Anterior cingulate cortex (tissue), 58 donors: ENCODE data around the gene INSR.
A peak's percentile ranks its signal among the peaks of the same experiment; 100 is the strongest.
"Not testable (repeated sequence)": the region's sequence is repeated elsewhere in the genome, so short reads cannot be mapped to it uniquely, and the experiment has no call there.

Experiments used
- DNase-seq, 58 donors: peaks; one replicate each; lab custom pipeline; 2025; lab: John Stamatoyannopoulos, UW

Gene INSR

DNA sequence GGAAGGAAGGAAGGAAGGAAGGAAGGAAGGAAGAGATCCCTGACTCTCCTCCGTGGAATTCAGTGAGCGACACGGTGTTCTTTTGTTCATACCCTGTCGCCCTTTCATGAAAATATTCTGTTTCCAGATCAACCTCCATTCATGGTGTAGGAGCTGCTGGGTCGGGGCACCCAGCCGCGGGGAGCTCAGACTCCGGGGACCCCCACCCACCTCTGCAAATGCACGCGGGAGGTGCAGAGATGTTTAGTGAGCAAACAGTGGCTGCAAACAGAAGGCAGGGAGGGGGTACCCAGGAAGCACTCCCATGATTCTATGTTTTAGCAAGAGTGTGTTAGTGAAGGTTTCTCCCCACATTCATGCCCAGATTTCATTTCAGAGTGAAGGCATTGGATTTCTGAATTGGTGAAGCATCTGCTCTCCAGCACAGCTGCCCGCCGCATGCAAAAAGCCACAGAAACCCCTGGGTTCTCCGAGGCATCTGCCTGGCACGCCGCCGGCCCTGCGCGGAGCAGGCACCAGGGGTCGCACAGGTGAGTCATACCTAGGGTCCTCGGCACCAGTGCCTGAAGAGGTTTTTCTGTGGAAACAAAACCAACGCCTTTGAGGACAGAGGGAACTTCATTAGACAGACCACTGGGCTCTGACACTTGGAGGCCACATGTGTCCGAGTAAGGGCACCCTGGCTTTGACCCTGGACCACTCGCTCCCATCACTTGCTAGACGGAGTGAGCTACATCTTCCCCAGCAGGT, 144.1 kb downstream of the INSR start:
- no peak for DNase-seq

DNA sequence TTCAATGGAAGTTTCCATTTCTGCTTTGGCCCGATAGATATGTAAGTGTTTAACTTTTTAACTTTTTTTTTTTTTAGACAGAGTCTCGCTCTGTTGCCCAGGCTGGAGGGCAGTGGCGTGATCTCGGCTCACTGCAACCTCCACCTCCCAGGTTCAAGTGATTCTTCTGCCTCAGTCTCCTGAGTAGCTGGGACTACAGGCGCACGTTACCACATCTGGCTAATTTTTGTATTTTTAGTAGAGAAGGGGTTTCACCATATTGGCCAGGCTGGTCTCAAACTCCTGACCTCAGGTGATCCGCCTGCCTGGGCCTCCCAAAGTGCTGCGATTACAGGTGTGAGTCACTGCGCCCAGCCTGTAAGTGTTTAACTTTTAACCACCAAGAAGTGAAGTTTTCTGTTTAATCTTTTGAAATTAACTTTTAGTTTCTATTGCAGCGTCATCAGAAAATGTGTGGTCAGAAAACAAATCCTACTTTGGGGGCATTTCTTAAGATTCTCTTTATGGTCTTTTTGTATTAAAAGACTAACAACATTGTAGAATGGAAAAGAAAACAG, 147.0 kb downstream of the INSR start:
- not testable (repeated sequence) for DNase-seq

DNA sequence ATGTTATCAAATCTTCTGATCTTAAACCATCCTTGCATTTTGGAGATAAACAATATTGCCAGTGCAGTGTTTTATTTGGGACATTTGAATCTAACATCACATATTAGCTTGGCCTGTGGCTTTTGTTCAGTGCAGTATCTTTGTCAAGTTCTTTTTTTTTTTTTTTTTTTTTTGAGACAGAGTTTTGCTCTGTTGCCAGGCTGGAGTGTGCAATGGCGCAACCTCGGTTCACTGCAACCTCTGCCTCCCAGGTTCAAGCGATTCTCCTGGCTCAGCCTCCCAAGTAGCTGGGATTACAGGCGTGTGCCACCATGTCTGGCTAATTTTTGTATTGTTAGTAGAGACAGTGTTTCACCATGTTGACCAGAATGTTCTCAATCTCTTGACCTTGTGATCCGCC, 148.1 kb downstream of the INSR start:
- DNase-seq, result not testable (repeated sequence)

DNA sequence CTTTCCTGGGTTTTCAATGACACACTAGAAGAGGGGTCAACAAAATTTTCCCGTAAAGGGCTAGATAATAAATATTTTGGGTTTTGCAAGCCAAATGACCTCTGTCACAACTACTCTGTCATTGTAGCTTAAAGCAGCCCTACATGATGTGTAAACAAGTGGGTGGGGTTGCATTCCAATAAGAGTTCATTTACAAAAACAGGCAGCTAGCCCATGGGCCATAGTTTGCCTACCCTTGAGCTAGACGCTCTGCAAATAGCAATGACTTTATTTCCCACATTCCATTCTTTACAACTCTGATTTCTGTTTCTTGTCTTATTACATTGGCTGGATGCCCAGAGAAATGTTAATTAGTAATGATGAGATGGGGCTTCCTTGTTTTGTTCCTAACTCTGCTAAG, 148.7 kb downstream of the INSR start:
- no peak for DNase-seq

DNA sequence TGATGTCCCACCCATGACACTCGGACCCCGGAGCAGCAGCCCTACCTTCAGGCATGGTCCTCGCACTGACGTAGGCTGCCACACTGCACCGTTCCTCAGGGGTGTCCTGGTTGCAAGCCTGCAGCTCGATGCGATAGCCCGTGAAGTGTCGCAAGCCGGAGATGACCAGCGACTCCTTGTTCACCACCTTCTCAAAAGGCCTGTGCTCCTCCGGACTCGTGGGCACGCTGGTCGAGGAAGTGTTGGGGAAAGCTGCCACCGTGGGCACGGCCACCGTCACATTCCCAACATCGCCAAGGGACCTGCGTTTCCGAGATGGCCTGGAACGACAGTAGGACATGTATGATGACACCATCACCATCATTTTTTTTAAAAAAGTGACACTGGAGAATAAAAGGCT, 151.4 kb downstream of the INSR start:
- no peak for DNase-seq

DNA sequence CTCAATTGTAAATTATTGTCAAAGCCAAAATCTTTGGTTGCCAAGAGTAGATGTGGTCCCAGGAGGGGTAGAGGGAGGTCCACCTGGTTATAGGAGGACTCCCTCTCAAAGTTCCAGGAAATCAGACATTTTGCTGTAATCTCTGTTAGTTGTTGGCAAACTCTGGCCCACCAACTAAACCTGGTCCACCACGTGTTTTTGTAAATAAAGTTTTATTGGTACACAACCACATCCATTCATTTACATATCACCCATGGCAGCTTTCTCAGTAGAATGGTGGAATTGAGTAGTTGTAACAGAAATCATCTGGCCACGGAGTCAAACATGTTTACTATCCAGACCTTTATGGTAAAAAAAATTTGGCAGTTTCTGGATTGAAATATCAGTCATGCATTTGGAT, 154.1 kb downstream of the INSR start:
- DNase-seq, result no peak

DNA sequence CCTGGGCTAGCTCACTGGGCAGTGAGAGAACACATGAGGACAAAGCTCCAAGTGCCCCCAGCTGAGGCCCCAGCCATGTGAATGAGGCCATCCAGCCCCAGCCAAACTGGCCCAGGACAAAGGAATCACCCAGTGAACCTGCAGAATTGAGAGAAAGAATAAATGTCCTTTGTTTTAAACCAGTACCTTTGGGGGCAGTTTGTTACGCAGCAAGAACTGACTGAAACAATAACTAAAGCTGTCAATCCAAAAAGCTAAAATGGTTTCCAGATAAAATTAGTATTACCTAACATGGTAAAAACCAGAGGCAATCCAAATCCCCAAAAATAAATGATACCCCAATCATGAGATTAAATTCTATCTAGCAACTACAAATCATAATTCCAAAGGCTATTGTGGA, 155.1 kb downstream of the INSR start:
- DNase-seq, result no peak

DNA sequence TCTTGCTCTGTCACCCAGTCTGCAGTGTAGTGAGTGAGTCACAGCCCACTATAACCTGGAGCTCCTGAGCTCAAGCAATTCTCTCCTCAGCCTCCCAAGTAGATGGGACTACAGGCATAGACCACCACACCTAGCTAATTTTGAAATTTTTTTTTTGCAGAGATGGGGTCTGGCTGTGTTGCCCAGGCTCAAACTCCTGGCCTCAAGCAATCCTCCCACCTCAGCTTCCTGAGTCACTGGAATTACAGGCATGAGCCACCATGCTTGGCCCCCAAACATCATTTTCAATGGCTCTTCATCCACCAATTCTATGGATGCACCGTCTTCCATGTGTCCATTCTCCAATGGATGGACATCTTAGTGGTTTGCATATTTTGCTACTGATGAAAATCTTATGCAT, 155.8 kb downstream of the INSR start:
- DNase-seq, result no peak

DNA sequence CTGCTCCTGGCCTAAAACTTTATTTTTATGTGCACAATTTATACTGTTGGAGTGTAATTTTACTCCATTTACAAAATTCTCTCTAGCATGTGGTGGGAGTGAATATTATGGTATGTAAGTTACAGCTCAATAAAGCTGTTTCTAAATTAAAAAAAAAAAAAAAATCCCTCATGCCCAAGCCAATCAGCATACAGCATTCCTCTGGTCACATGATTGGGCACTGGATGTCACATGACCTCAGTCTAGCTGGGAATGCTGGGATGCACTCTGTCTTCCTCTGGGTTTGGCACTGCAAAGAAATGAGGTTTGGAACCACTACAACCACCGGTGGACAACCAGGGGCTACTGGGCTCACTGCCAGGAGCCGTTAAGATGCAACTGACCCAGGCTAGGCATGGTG, 157.1 kb downstream of the INSR start:
- DNase-seq, result peak in 1 of 58 donors; percentile 5

DNA sequence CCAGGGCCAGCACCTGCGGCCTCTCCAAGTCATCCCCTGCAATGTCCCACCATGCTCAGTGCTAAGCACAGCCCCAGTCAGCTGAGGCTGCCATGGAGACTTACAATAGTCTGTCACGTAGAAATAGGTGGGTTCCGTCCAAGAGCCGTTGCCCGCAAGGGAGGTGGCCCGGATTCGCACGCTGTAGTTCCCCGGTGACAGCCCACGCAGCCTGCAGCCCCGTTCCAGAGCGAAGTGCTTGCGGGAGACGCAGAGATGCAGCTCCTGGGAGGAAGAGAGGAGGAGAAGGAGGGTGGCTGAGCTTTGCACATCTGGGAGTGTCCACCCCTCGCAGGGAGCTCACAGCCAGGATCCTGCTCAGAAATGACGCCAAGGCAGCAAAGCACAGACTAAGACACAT, 162.2 kb downstream of the INSR start:
- no peak for DNase-seq

DNA sequence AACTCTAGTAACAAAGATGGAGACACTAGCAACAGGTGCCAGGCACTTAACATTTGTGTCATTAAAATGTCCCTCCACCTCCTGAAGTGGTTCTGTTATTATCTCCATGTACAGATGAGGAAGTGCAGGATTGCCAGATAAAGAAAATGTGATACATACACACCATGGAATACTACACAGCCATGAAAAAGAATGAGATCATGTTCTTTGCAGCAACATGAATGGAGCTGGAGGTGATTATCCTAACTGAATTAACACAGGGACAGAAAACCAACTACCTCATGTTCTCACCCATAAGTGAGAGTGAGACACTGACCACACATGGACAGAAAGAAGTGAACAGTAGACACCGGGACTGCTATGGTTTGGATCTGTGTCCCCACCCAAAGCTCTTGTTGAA, 164.2 kb downstream of the INSR start:
- no peak for DNase-seq

DNA sequence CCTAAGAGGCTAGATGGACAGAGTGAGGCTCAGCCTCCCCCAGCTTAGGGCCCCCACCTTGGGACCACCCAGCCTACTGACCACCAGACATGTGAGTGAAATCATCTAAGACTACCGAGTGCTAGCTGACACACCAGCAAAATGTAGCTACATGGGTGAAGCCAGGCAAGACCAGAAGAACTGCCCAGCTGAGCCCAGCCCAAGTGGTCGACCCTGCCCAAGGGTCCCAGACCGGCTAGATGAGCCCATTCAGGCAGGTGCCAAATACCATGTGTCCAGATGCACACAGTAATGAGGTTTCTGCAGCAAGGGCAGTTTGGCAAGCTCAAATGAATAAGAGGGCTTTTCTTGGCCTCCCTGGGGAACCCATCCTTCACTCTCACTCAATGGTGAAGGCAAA, 168.1 kb downstream of the INSR start:
- no peak for DNase-seq

DNA sequence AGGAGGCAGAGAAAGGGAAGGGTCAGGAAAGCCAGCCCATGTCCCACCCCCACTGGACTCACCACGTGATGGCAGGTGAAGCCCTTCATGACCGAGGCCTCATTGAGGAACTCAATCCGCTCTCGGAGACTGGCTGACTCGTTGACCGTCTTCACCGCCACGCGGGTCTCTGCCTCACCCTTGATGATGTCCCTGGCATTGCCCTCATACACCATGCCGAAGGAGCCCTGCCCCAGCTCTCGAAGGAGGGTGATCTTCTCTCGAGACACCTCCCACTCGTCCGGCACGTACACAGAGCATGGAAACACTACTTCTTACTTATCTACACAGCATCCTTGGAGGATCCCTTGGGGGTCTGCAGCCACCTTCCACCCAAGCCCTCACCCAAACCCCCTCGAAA, 169.0 kb downstream of the INSR start:
- no peak for DNase-seq

DNA sequence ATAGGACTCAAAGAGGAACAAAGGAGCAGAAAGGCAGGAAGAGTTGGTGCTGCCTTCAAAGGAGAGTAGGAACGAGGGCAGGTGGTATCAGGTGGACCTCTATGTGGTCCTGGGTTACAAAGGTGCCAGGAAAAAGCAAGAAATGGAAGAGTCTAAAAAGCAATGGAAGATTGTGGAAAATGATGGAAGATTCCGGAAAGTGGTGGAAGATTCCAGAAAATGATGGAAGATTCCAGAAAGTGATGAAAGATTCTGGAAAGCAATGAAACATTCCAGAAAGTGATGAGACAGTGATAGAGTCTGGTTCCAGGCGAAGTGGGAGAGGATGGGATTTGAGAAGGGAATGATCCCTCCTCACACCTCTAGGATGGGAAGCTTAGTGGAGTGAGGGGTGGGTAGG, 169.4 kb downstream of the INSR start:
- DNase-seq, result no peak

DNA sequence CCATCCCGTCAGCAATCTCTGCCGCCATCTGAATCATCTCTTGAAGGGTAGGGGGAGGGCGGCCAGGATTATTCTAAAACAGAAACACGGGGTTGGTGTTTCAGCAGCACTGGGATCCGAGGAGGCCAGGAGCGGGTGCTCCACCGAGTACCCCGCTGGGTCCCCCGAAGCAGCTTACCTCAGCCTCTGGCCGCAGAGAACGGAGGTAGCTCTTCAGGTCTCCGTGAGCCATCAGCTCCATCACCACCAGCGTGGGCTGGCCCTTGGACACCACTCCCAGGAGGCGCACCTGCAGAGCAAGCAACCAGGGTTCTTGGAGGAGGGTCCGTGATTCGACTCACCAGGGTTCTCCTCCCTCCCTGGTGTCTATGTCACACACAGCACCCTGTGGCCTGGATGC, 171.5 kb downstream of the INSR start:
- DNase-seq, result no peak

DNA sequence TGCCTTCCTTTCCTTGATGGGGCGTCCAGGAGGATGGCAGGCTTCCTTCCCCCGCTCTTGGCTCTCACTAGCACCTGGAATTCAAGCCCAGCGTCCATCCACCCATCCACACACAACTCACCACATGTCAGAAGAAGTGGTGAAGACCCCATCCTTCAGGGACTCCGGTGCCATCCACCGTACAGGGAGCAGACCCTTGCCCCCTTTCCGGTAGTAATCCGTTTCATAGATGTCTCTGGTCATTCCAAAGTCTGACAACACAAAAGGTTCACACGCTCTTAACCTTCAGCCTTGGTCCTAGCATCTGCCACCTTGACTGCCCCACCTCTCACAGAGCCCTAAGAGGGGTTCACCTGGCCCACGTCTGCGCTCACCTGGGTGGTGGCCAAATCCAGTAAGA, 173.7 kb downstream of the INSR start:
- no peak for DNase-seq

DNA sequence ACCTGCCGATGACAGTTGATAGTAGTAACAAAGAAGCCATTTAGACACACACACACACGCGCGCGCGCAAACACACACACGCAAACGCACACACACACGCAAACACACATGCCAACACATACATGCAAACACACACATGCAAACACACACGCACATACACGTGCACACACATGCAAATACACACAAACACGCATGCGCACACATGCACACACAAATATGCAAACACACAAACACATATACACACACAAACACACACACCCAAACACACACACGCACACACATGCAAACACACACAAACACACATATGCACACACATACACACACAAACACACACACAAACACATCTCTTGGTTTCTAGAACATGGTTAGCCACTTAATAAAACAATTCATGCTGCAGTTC, 174.6 kb downstream of the INSR start:
- DNase-seq, result no peak

DNA sequence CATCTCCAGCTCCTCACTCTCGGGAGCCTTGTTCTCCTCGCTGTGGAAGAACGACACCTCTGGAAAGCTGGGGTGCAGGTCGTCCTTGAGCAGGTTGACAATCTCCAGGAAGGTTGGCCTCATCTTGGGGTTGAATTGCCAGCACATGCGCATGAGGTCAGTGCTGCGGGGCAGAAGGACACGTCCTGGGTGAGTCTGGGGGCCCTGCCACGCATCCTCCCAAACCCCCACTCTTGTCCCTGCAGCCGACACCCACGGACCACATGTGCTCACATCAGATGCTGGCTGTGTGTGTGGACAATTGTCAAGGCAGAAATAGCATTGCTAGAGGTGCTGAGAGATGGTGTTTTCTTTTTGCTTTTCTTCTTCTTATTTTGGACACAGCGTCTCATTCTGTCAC, 177.0 kb downstream of the INSR start:
- no peak for DNase-seq

DNA sequence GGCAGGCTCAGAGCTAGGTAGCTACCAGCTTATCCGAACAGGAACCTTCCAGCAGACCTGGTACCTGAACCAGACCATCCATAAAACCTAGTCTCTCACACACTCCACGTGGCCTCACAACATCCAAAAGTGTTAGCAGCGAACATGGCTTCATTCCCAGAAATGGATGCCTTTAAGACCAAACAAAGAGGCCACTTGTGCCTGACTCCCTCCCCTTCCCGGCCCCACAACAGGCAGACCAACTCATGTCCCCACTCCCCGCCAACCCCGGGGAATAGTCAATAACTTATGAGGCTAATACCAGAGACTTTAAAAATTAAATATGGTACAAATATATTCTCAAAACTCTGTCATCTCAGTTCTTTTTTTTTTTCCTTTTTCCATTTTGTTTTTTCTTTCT, 178.5 kb downstream of the INSR start:
- peak in 50 of 58 donors; percentile 5 to 82 (median 50) for DNase-seq

DNA sequence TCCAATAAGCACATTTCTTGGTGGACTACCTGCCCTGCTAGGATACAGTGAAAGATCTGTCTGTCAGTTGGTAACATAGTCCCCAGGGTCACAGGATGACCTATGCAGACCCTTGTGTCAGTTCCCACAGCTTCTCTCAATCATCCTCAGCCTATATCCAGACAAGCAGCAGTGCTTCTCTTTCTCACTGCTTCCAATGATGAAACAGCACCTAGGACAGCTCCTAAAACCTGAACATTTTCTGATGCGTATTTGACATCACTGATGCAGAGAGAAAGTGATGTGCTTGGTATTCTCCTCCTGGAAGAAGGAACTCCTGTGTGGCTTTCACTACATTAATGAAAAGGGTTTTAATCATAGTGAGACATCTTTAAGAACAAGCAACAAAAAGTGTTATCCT, 181.0 kb downstream of the INSR start:
- DNase-seq, result no peak

DNA sequence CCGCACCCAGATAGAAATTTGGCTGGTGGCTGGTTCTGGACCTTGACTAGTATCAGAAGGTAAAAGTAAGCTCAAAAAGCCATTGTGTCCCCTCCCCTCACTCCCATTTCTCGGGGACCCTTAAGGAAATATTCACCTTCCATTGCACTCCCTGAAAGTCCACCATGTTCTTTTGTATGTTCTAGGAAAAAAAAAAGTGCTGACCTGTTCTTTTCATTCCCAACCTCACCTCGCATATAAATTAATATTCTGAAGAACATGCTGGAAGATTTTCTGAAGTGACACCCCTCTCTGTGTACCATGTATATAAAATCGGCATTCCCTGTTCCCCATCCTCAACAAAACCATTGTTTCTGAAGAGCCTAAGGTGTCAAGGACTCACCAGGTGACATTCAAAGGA, 181.5 kb downstream of the INSR start:
- DNase-seq, result no peak

DNA sequence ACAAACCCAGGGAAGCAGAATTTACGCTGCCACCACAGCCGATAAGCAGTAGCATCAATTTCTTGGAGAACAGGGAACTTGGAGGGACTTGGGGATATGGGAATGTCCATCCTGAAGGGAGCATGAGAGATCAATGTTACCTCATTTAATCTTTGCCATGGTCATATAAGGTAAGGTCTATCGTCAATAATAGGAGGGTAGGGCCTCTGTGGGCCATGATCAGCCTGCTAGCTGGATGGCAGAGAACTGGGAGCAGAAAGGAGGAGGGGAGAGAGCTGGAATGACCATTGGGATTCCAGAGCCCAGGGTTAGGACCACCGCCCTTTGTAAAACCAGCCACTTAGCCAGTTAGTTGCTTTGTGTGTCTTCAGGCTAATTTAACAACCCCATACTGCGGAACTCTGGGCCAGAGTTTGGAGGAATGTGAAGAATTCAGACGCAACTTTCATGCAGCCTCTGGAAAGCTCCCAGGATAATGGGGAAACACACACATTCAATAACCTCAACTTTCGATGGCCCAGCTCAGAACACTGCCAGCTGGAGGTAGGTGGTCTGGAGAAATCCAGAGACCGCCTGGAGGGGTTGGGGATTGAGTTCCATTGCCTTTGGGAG, 184.4 kb downstream of the INSR start:
- no peak for DNase-seq
